ENCODE results near the gene C1orf232. TPM values are rescaled to one million over a fixed set of nuclear protein-coding genes. Genes with fewer than 3 reads are reported as not detected.

C1orf232 gene
- total RNA-seq, 1 experiment from 2014 or later: not detected

- Histone ChIP-seq H3K23me2 (ENCODE audit: insufficient read length, low read depth, low read length, poor library complexity, severe bottlenecking) (no peaks in the 10 kb centered on the region), H3K56ac (ENCODE audit: insufficient read length, low read depth, low read length) (no peak overlapping the region), H3K79me1 (ENCODE audit: insufficient read depth, low read depth, low read length, poor library complexity, severe bottlenecking) (no peaks in the 10 kb centered on the region), H4K5ac (ENCODE audit: insufficient read length, low read depth, low read length) (no peak overlapping the region), H2BK20ac (ENCODE audit: low read depth, low read length, poor library complexity, severe bottlenecking) (no peak overlapping the region), H2BK5ac (ENCODE audit: insufficient read length, low read length) (no peak overlapping the region), H3K27me3 (ENCODE audit: insufficient read depth, low read length) (no peaks in the 10 kb centered on the region), H2BK12ac (ENCODE audit: insufficient read length, low read depth, low read length) (no peak overlapping the region), H3K9me3 (ENCODE audit: control insufficient read depth, low read depth, low read length) (no peaks in the 10 kb centered on the region), H3T11ph (ENCODE audit: low read length) (no peak overlapping the region), H3K4me1 (ENCODE audit: insufficient read depth, low read length) (no peaks in the 10 kb centered on the region), H3K23ac (ENCODE audit: insufficient read length, low read depth, low read length) (no peak overlapping the region), H3K18ac (ENCODE audit: insufficient read length, low read depth, low read length) (no peak overlapping the region), H3K14ac (ENCODE audit: insufficient read depth, low read length) (no peak overlapping the region), H2BK120ac (ENCODE audit: low read depth, low read length, poor library complexity, severe bottlenecking) (no peak overlapping the region), H3K4ac (ENCODE audit: low read depth, low read length) (no peak overlapping the region), H4K8ac (replicated peaks; ENCODE audit: insufficient read length, low read depth, low read length) (no peak overlapping the region), H3K4me2 (ENCODE audit: insufficient read depth, insufficient read length, low read length) (no peak overlapping the region), H3K27ac (ENCODE audit: insufficient read length, low read depth, low read length) (no peak overlapping the region), H2BK15ac (ENCODE audit: low read depth, low read length) (no peak overlapping the region), H2AFZ (ENCODE audit: low read length) (no peak overlapping the region), H3K9ac (ENCODE audit: extremely low read depth, insufficient read length, low read length) (no peak overlapping the region), H2AK5ac (ENCODE audit: insufficient read length, low read length) (no peak overlapping the region), H3K79me2 (ENCODE audit: insufficient read depth, low read length) (no peaks in the 10 kb centered on the region), H4K20me1 (ENCODE audit: control insufficient read depth, insufficient read depth, insufficient read length) (no peaks in the 10 kb centered on the region), H4K91ac (ENCODE audit: insufficient read length, low read depth, low read length) (no peak overlapping the region)
- H3K9me3 Mint-ChIP-seq: peaks cover 0 to 2% of the 10 kb centered on the region in 2 experiments; a peak in 2 of 5 replicates
- DNase-seq: no peak
- H3K27me3 Mint-ChIP-seq (ENCODE audit: low read depth): peaks cover 2% of the 10 kb centered on the region
- no peak overlapping the region for H3K4me3 Mint-ChIP-seq
- H3K4me1 Mint-ChIP-seq: no peaks in the 10 kb centered on the region; a peak in 1 of 4 replicates
- WGBS (ENCODE audit: extremely low coverage, insufficient read length, low lambda C conversion rate): no CpG with 5 or more reads among the region's 2 CpGs
- no peaks in the 10 kb centered on the region for H3K36me3 Mint-ChIP-seq (ENCODE audit: insufficient read depth in 1 of 3, low read depth in 3 of 3)
- no peak for TF ChIP-seq CTCF (conservative IDR thresholded peaks at IDR 0.05)
- H3K27ac Mint-ChIP-seq: no peak overlapping the region
Measured at GRCh38 chr1:26132834-26133167, 36.0 kb downstream of the C1orf232 start.

Measured in H9 (cell line).